ENCODE measurements around the gene KIAA1549. TPM values are rescaled to one million over a fixed set of nuclear protein-coding genes. Genes with fewer than 3 reads are reported as not detected.

The KIAA1549 gene
- total and polyA plus RNA-seq, 2 of the 8 experiments (the other 6 are each of a cell fraction or from before 2014, with no cell fraction given) = 6.5 to 17.3 TPM

GRCh38 chr7:138861051-138861450 lies 120.1 kb downstream of the KIAA1549 start (continued):
- TF ChIP-seq FOSL1 (IDR thresholded peaks at IDR 0.05; ENCODE audit: insufficient read depth, low read depth, low read length) = no peak

GRCh38 chr7:138857728-138858127 lies 123.5 kb downstream of the KIAA1549 start:
- no peak for FAIRE-seq
- Histone ChIP-seq H3K4me2 (ENCODE audit: insufficient read depth in 1 of 2, low read depth in 2 of 2, low read length in 2 of 2) (no peak overlapping the region), H3K27ac (ENCODE audit: low read depth, low read length) (no peak overlapping the region)

More at GRCh38 chr7:138857728-138858127, 123.5 kb downstream of the KIAA1549 start:
- Histone ChIP-seq H2AFZ (ENCODE audit: low read length) (no peak overlapping the region), H3K18ac (ENCODE audit: extremely low read depth, low read length) (no peak overlapping the region), H3K4ac (replicated peaks; ENCODE audit: insufficient read length, low read depth, low read length) (no peak overlapping the region), H2BK120ac (replicated peaks; ENCODE audit: low read depth, low read length) (no peak overlapping the region), H3K23me2 (ENCODE audit: low read depth, low read length) (no peaks in the 10 kb centered on the region), H3K9ac (replicated peaks in 1 of 4; ENCODE audit: extremely low read depth in 1 of 4, low read depth in 3 of 4, low read length in 3 of 4) (no peak overlapping the region), H2BK15ac (ENCODE audit: low read length) (no peak overlapping the region), H2AK5ac (ENCODE audit: low read depth, low read length) (no peak overlapping the region), H3K14ac (ENCODE audit: insufficient read length) (no peak overlapping the region), H4K91ac (replicated peaks; ENCODE audit: insufficient read length, low read length) (no peak overlapping the region), H3K23ac (ENCODE audit: insufficient read length) (no peak overlapping the region), H2BK20ac (ENCODE audit: low read length) (no peak overlapping the region), H3K36me3 (ENCODE audit: control insufficient read depth in 2 of 4, insufficient read depth in 4 of 4, low read length in 3 of 4) (peaks cover 0 to 14% (median 4%) of the 10 kb centered on the region in 4 experiments; a peak in 4 of 8 replicates), H3K79me1 (ENCODE audit: low read depth, low read length) (no peaks in the 10 kb centered on the region), H2BK12ac (ENCODE audit: low read depth, low read length) (no peak overlapping the region), H3K4me3 (ENCODE audit: extremely low read depth in 1 of 4, insufficient read depth in 2 of 4, low read depth in 3 of 4, low read length in 4 of 4) (no peak overlapping the region), H3K56ac (replicated peaks; ENCODE audit: insufficient read length, low read depth, low read length) (no peak overlapping the region), H4K8ac (ENCODE audit: extremely low read depth, insufficient read depth, low read length) (no peak overlapping the region), H3K4me1 (replicated peaks in 1 of 4; ENCODE audit: control insufficient read depth in 3 of 4, insufficient read depth in 4 of 4, low read length in 3 of 4) (peaks cover 3 to 11% (median 9%) of the 10 kb centered on the region in 4 experiments; a peak in 5 of 7 replicates), H3K9me3 (ENCODE audit: insufficient read depth in 2 of 2, low read depth in 1 of 2, low read length in 1 of 2) (no peaks in the 10 kb centered on the region), H3K27me3 (replicated peaks in 1 of 4; ENCODE audit: control insufficient read depth in 3 of 4, extremely low read depth in 1 of 4, insufficient read depth in 3 of 4, low read length in 3 of 4) (no peaks in the 10 kb centered on the region), H4K5ac (ENCODE audit: insufficient read length, low read depth, low read length) (no peak overlapping the region), H4K20me1 (replicated peaks in 1 of 2; ENCODE audit: control insufficient read depth in 1 of 2, insufficient read depth in 2 of 2, low read length in 2 of 2) (no peaks in the 10 kb centered on the region), H3K79me2 (ENCODE audit: control insufficient read depth in 1 of 2, insufficient read depth in 2 of 2, low read length in 2 of 2) (no peaks in the 10 kb centered on the region), H2BK5ac (ENCODE audit: low read depth, low read length) (no peak overlapping the region)
- TF ChIP-seq ZNF274 (IDR thresholded peaks at IDR 0.05; ENCODE audit: borderline replicate concordance, extremely low read depth, low read length) = no peak
- no peak for TF ChIP-seq CHD2 (IDR thresholded peaks at IDR 0.05; ENCODE audit: low read length)
- TF ChIP-seq FOSL1 (IDR thresholded peaks at IDR 0.05; ENCODE audit: insufficient read depth, low read depth, low read length) = no peak
- ChIA-PET POLR2A (ENCODE audit: partially characterized antibody) (no interaction called here), CTCF (ENCODE audit: partially characterized antibody) (interaction anchor here (0.9 kb wide), 1 partner anchor 17 kb away, joined by 3 read pairs; no protein-coding TSS in a partner anchor)
- DNase-seq (ENCODE audit: low read depth in 1 of 2, low spot score in 2 of 2) = no peak

Measured in H1 (cell line).